IgD-negative memory B cell (primary cell): ENCODE measurements around the gene PCP2. TPM values are rescaled to one million over a fixed set of nuclear protein-coding genes. Genes with fewer than 3 reads are reported as not detected.

ENCODE experiments used
- H3K27ac Mint-ChIP-seq, 3 donors: one replicate each; pipeline ENCODE4 v1.8.0; 2020 to 2022; ENCODE audit warnings: mild to moderate bottlenecking in 3 of 3, mixed read lengths in 3 of 3, moderate library complexity in 1 of 3
- H3K27me3 Mint-ChIP-seq: one replicate; pipeline ENCODE4 v1.8.0; 2021; ENCODE audit warnings: mixed read lengths
- H3K36me3 Mint-ChIP-seq: one replicate; pipeline ENCODE4 v1.8.0; 2020; ENCODE audit warnings: mild to moderate bottlenecking, mixed read lengths
- H3K4me1 Mint-ChIP-seq, 3 donors: one replicate each; pipeline ENCODE4 v1.8.0; 2020 to 2022; ENCODE audit warnings: mixed read lengths in 3 of 3, mild to moderate bottlenecking in 1 of 3
- H3K4me3 Mint-ChIP-seq, 4 donors: one replicate each; pipeline ENCODE4 v1.8.0; 2020 to 2022; ENCODE audit warnings: mild to moderate bottlenecking in 4 of 4, mixed read lengths in 4 of 4, moderate library complexity in 3 of 4
- H3K9me3 Mint-ChIP-seq, 3 donors: one replicate each; pipeline ENCODE4 v1.8.0; 2020 to 2021; ENCODE audit warnings: mixed read lengths in 3 of 3, mild to moderate bottlenecking in 1 of 3
- polyA plus RNA-seq: library from polyadenylated mRNA; unstranded; fragments of 300-500 nt; fragmentation: Illumina TruSeq; gene quantifications from one replicate; pipeline ENCODE4 v1.2.3, GENCODE V29; 2021

The PCP2 gene
- polyA plus RNA-seq, 1 donor from 2014 or later: not detected

GRCh38 chr19:7622933-7623685 lies 10.4 kb downstream of the PCP2 start:
- H3K27me3 Mint-ChIP-seq: no peaks in the 10 kb centered on the region
- H3K9me3 Mint-ChIP-seq: no peaks in the 10 kb centered on the region
- H3K4me1 Mint-ChIP-seq: peaks cover 0 to 9% (median 5%) of the 10 kb centered on the region in 3 donors
- peaks cover 10% of the 10 kb centered on the region for H3K36me3 Mint-ChIP-seq
- peak overlapping the region in 1 of 4 donors; percentile 64 for H3K4me3 Mint-ChIP-seq
- H3K27ac Mint-ChIP-seq: peak overlapping the region in 2 of 3 donors; percentile 23 to 47

GRCh38 chr19:7620442-7621412 lies 12.8 kb downstream of the PCP2 start:
- peaks cover 0 to 4% (median 0%) of the 10 kb centered on the region in 3 donors for H3K4me1 Mint-ChIP-seq
- no peaks in the 10 kb centered on the region for H3K9me3 Mint-ChIP-seq

DNA sequence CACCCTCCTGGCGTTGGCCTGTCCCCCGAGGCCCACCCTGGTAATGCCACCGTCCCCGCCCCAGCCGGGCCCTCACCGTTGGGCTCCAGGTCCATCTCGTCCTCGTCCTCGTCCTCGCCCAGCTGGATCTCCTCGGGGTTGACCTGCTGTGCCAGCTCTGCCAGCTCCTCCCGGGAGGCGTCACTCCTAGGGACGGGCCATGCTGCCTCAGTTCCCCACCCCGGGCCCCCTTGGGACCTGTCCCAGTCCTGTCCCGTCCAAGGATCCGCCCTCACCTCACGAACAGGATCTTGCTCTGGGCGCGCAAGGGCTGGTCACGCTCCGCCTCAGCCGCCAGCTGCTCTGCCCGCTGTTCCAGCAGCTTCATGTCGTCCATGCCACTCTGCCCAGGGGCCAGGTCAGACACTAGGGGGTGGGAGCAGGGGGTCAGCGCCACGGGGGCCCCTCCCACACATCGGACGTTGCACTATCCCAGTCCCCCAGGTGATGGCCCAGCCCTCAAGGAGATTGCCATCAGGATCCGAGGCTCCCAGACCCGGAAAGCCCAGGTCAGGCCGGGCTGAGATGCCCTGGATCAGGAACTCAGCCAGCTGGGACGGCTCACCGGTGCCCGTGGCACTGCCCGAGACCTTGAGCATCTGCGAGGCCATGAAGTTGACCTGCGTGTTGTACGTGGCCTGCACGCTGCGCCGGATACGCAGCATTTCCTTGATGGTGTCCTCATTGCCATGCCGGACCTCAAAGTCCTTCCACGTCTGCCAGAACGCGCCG lies 13.7 kb downstream of the PCP2 start:
- Mint-ChIP-seq H3K4me1 (peaks cover 0 to 4% (median 0%) of the 10 kb centered on the region in 3 donors), H3K27ac (peak overlapping the region in 1 of 3 donors; percentile 35), H3K4me3 (peak overlapping the region in 1 of 4 donors; percentile 32), H3K9me3 (no peaks in the 10 kb centered on the region), H3K27me3 (no peaks in the 10 kb centered on the region), H3K36me3 (peaks cover 13% of the 10 kb centered on the region)

More at GRCh38 chr19:7620442-7621412, 12.8 kb downstream of the PCP2 start:
- peaks cover 13% of the 10 kb centered on the region for H3K36me3 Mint-ChIP-seq
- no peak overlapping the region for H3K4me3 Mint-ChIP-seq
- H3K27me3 Mint-ChIP-seq: no peaks in the 10 kb centered on the region
- no peak overlapping the region for H3K27ac Mint-ChIP-seq

GRCh38 chr19:7618771-7619510 lies 14.6 kb downstream of the PCP2 start:
- Mint-ChIP-seq H3K36me3 (peaks cover 11% of the 10 kb centered on the region), H3K4me1 (peaks cover 0 to 7% (median 0%) of the 10 kb centered on the region in 3 donors), H3K27me3 (no peaks in the 10 kb centered on the region), H3K27ac (peak overlapping the region in 1 of 3 donors; percentile 87), H3K4me3 (no peak overlapping the region), H3K9me3 (no peaks in the 10 kb centered on the region)

DNA sequence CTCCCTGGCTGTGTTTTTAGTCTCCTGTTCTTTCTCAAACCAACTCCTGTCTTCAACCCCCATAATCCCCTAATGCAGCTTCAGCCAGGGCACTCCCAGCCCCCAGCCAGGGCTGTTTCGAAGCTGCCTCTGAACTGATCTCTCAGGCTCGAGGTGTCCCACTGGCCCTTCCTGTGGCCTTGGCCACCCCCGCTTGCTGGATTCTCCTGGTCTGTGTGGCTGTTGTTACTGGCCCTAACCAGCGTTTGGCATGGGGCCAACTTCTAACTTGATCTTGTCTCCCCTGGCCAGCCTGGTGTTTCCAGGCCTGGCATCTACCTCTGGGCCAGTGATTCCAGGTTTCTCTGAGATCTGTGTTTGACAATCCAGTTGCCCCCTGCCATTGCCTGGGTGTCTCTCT lies 15.2 kb downstream of the PCP2 start:
- no peaks in the 10 kb centered on the region for H3K27me3 Mint-ChIP-seq
- H3K27ac Mint-ChIP-seq: peak overlapping the region in 1 of 3 donors; percentile 87
- H3K36me3 Mint-ChIP-seq: peaks cover 11% of the 10 kb centered on the region
- H3K4me3 Mint-ChIP-seq: peak overlapping the region in 1 of 4 donors; percentile 65
- peaks cover 0 to 7% (median 0%) of the 10 kb centered on the region in 3 donors for H3K4me1 Mint-ChIP-seq
- H3K9me3 Mint-ChIP-seq: no peaks in the 10 kb centered on the region

DNA sequence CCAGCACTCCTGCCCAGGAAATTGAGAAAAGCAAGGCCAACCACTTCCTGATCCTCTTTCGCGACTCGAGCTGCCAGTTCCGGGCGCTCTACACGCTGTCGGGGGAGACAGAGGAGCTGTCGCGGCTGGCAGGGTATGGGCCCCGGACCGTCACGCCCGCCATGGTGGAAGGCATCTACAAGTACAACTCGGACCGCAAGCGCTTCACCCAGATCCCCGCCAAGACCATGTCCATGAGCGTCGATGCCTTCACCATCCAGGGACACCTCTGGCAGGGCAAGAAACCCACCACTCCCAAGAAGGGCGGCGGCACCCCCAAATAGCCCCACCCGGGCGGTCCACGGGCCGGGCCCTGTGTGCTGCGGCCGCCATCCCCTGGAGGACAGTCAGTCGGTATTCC lies 15.8 kb downstream of the PCP2 start:
- peaks cover 11% of the 10 kb centered on the region for H3K36me3 Mint-ChIP-seq

GRCh38 chr19:7617172-7617571 lies 16.3 kb downstream of the PCP2 start:
- Mint-ChIP-seq H3K4me3 (peak overlapping the region in 1 of 4 donors; percentile 28), H3K9me3 (no peaks in the 10 kb centered on the region), H3K27me3 (no peaks in the 10 kb centered on the region), H3K36me3 (peaks cover 11% of the 10 kb centered on the region), H3K4me1 (peaks cover 0 to 7% (median 0%) of the 10 kb centered on the region in 3 donors), H3K27ac (no peak overlapping the region)

More for the DNA sequence above, 15.8 kb downstream of the PCP2 start:
- H3K4me3 Mint-ChIP-seq: peak overlapping the region in 1 of 4 donors; percentile 47
- H3K4me1 Mint-ChIP-seq: peaks cover 0 to 7% (median 0%) of the 10 kb centered on the region in 3 donors
- H3K27me3 Mint-ChIP-seq: no peaks in the 10 kb centered on the region
- H3K27ac Mint-ChIP-seq: no peak overlapping the region
- H3K9me3 Mint-ChIP-seq: no peaks in the 10 kb centered on the region

DNA sequence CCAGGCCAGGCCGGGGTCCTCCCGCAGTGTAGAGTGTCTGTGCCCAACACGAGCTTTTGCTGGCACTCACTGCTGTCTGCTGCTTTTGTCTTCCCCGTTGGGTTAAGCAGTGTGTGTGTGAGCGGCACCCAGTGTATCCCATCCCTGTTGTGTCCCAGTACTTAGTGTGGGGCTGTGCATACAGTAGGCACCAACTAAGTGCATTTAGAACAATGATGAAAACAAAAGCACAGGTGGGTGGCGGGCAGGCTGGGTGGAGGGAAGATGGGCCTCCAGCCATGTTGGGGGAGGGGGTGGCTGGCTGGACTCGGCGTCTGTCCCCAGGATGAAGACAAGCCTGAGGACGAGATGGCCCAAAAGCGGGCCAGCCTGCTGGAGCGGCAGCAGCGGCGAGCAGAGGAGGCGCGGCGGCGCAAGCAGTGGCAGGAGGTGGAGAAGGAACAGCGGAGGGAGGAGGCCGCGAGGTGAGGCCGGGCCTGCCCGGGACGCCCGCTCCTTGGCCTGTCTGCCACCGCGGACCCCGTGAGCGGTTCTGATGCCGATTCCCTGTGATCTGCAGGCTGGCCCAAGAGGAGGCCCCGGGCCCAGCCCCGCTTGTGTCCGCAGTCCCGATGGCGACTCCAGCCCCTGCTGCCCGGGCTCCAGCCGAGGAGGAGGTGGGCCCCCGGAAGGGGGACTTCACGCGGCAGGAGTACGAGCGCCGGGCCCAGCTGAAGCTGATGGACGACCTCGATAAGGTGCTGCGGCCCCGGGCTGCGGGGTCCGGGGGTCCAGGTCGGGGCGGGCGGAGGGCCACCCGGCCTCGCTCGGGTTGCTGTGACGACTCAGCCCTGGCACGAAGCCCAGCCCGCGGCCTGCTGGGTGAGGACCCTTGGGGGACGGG lies 18.4 kb downstream of the PCP2 start:
- Mint-ChIP-seq H3K4me1 (peaks cover 0 to 7% (median 0%) of the 10 kb centered on the region in 3 donors), H3K36me3 (peaks cover 5% of the 10 kb centered on the region), H3K4me3 (no peak overlapping the region), H3K9me3 (no peaks in the 10 kb centered on the region), H3K27me3 (no peaks in the 10 kb centered on the region), H3K27ac (peak overlapping the region in 2 of 3 donors; percentile 41 to 69)

DNA sequence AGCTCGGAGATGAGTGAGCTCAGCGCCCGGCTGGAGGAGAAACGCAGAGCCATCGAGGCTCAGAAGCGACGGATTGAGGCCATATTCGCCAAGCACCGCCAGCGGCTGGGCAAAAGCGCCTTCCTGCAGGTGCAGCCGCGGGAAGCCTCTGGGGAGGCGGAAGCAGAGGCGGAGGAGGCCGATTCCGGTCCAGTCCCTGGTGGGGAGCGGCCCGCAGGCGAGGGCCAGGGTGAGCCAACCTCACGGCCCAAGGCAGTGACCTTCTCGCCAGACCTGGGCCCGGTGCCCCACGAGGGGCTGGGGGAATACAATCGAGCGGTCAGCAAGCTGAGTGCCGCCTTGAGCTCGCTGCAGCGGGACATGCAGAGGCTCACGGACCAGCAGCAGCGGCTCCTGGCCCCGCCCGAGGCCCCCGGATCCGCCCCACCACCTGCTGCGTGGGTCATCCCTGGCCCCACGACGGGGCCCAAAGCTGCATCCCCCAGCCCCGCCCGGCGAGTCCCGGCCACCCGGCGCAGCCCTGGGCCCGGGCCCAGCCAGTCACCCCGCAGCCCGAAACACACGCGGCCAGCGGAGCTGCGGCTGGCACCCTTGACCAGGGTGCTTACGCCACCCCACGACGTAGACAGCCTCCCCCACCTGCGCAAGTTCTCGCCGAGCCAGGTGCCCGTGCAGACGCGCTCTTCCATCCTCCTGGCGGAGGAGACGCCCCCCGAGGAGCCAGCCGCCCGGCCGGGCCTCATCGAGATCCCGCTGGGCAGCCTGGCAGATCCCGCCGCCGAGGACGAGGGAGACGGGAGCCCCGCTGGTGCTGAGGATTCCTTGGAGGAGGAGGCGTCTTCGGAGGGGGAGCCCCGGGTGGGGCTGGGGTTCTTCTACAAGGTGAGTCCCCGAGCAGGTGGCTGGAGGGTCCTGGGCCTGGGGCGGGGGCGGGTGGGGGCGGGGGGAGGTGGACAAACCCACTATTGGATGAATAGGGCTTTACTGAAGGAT lies 20.9 kb downstream of the PCP2 start:
- Mint-ChIP-seq H3K36me3 (no peaks in the 10 kb centered on the region), H3K9me3 (peaks cover 0 to 2% (median 0%) of the 10 kb centered on the region in 3 donors), H3K27ac (no peak overlapping the region), H3K27me3 (no peaks in the 10 kb centered on the region), H3K4me3 (no peak overlapping the region), H3K4me1 (peaks cover 0 to 3% (median 0%) of the 10 kb centered on the region in 3 donors)

DNA sequence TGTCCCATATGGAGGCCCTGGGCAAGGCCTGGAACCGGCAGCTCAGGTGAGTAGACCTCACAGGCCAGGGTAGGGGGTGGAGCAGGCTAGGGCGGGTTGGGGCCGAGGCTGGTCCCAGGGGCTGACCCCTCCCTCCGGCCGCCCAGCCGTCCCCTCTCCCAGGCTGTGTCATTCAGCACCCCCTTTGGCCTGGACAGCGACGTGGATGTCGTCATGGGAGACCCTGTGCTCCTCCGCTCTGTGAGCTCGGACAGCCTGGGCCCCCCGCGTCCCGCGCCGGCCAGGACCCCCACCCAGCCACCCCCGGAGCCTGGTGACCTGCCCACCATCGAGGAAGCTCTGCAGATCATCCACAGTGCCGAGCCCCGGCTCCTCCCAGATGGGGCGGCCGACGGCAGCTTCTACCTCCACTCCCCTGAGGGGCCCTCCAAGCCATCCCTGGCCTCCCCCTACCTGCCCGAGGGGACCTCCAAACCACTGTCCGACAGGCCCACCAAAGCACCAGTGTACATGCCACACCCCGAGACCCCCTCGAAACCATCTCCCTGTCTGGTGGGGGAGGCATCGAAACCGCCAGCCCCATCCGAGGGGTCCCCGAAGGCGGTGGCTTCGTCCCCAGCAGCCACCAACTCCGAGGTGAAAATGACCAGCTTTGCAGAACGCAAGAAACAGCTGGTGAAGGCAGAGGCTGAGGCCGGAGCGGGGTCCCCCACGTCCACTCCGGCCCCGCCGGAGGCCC lies 21.8 kb downstream of the PCP2 start:
- Mint-ChIP-seq H3K4me3 (no peak overlapping the region), H3K4me1 (peaks cover 0 to 3% (median 0%) of the 10 kb centered on the region in 3 donors), H3K9me3 (peaks cover 0 to 2% (median 0%) of the 10 kb centered on the region in 3 donors), H3K27ac (no peak overlapping the region), H3K27me3 (no peaks in the 10 kb centered on the region), H3K36me3 (no peaks in the 10 kb centered on the region)

DNA sequence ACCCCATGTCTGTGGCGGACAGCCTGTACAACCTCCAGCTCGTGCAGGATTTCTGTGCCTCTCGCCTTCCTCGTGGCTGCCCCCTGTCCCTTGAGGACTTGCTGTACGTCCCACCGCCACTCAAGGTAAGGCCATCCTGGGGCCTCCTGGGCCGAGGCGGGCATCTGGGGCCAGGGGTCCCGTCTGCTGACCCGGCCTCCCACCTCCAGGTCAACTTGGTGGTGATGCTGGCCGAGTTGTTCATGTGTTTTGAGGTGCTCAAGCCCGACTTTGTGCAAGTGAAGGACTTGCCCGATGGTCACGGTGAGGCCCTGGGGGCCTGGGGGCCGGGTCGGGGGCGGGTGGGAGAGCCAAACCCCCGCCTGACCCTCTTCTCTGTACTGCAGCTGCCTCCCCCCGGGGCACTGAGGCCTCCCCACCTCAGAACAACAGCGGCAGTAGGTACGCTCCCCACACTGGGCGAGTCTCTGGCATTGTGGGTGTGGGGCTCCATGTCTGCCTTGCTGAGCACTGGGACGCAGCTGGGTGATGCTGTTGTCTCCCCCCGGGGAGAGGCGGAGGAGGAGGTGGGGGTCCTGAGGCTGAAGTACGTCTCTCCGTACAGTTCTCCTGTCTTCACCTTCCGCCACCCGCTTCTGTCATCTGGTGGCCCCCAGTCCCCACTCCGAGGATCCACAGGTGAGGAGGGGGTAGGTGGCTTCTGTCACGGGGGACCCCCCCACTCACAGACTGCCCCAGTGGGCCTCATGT lies 22.9 kb downstream of the PCP2 start:
- peaks cover 0 to 2% (median 0%) of the 10 kb centered on the region in 3 donors for H3K9me3 Mint-ChIP-seq
- H3K27ac Mint-ChIP-seq: no peak overlapping the region
- H3K4me3 Mint-ChIP-seq: no peak overlapping the region
- H3K4me1 Mint-ChIP-seq: peaks cover 0 to 3% (median 0%) of the 10 kb centered on the region in 3 donors
- peaks cover 2% of the 10 kb centered on the region for H3K36me3 Mint-ChIP-seq
- no peaks in the 10 kb centered on the region for H3K27me3 Mint-ChIP-seq
